ENCODE results near the gene GSPT1.

GRCh38 chr16:11950388-11950787 is 34.6 kb upstream of the GSPT1 start:
- TF ChIP-seq CTCF (conservative IDR thresholded peaks at IDR 0.05; ENCODE audit: low read length): no peak
- no peak for TF ChIP-seq EZH2phosphoT487 (IDR thresholded peaks at IDR 0.05; ENCODE audit: borderline replicate concordance, low read depth, low read length)
